Liver (tissue), 9 donors: ENCODE results near the gene TPH1. TPM values are rescaled to one million over a fixed set of nuclear protein-coding genes. Genes with fewer than 3 reads are reported as not detected.

ENCODE experiments used
- DNase-seq: peaks from one replicate; pipeline ENCODE4 v3.0.0-alpha.2; 2017; ENCODE audit warnings: low spot score
- H3K27ac ChIP-seq, 2 donors: one replicate each; pipeline ENCODE4 v1.7.0; 2013; ENCODE audit warnings: inconsistent platforms in 2 of 2, low read length in 2 of 2, control low read depth in 1 of 2, low read depth in 1 of 2, mild to moderate bottlenecking in 1 of 2
- H3K27me3 ChIP-seq, 4 donors: one replicate each; pipeline versions ENCODE4 v1.6.1 to v1.7.0; 2013; ENCODE audit warnings: low read length in 3 of 4, inconsistent platforms in 1 of 4, mild to moderate bottlenecking in 1 of 4, moderate library complexity in 1 of 4; ENCODE audit not compliant: control insufficient read depth in 4 of 4, insufficient read depth in 4 of 4
- H3K36me3 ChIP-seq, 4 donors: one replicate each; pipeline versions ENCODE4 v1.6.1 to v1.7.0; 2013; ENCODE audit warnings: low read length in 3 of 4, mild to moderate bottlenecking in 3 of 4, low read depth in 1 of 4, moderate library complexity in 1 of 4; ENCODE audit not compliant: control insufficient read depth in 4 of 4, insufficient read depth in 3 of 4
- H3K4me1 ChIP-seq, 4 donors: one replicate each; pipeline versions ENCODE4 v1.6.1 to v1.7.0; 2013; ENCODE audit warnings: low read length in 3 of 4, mild to moderate bottlenecking in 3 of 4, moderate library complexity in 1 of 4; ENCODE audit not compliant: control insufficient read depth in 4 of 4, insufficient read depth in 4 of 4
- H3K4me3 ChIP-seq, 3 donors: one replicate each; pipeline versions ENCODE4 v1.6.1 to v1.7.0; 2013; ENCODE audit warnings: low read length in 3 of 3, control low read depth in 1 of 3, low read depth in 1 of 3, mild to moderate bottlenecking in 1 of 3
- H3K9ac ChIP-seq, 2 donors: one replicate each; pipeline ENCODE4 v1.7.0; 2013; ENCODE audit warnings: low read length in 2 of 2, mild to moderate bottlenecking in 2 of 2, moderate library complexity in 2 of 2, control low read depth in 1 of 2, low read depth in 1 of 2
- H3K9me3 ChIP-seq, 4 donors: one replicate each; pipeline versions ENCODE4 v1.6.1 to v1.7.0; 2013; ENCODE audit warnings: low read length in 3 of 4; ENCODE audit not compliant: control insufficient read depth in 4 of 4
- EGR1 ChIP-seq, 2 donors: IDR thresholded peaks; 2 replicates each; pipeline ENCODE4 v1.6.1; 2016 to 2018; ENCODE audit warnings: antibody characterized with exemption in 2 of 2, low read depth in 2 of 2
- FOXA1 ChIP-seq: IDR thresholded peaks from 2 replicates; pipeline ENCODE4 v1.6.1; 2016; ENCODE audit warnings: antibody characterized with exemption
- GABPA ChIP-seq, 2 donors: IDR thresholded peaks in 1 of 2; conservative IDR thresholded peaks in 1 of 2; 2 replicates each; pipeline ENCODE4 v1.6.1; 2016; ENCODE audit warnings: antibody characterized with exemption in 2 of 2, mild to moderate bottlenecking in 1 of 2, moderate library complexity in 1 of 2
- HNF4A ChIP-seq, 2 donors: conservative IDR thresholded peaks; 2 replicates each; pipeline ENCODE4 v1.6.1; 2016; ENCODE audit warnings: antibody characterized with exemption in 2 of 2, mild to moderate bottlenecking in 2 of 2
- HNF4G ChIP-seq: IDR thresholded peaks from 2 replicates; pipeline ENCODE4 v1.6.1; 2016; ENCODE audit warnings: antibody characterized with exemption
- JUND ChIP-seq, 2 donors: IDR thresholded peaks; 2 replicates each; pipeline ENCODE4 v1.6.1; 2016; ENCODE audit warnings: antibody characterized with exemption in 2 of 2
- NR2F2 ChIP-seq: IDR thresholded peaks from 2 replicates; pipeline ENCODE4 v1.6.1; 2016; ENCODE audit warnings: antibody characterized with exemption
- TAF1 ChIP-seq: conservative IDR thresholded peaks from 2 replicates; pipeline ENCODE4 v1.6.1; 2016; ENCODE audit warnings: antibody characterized with exemption, mild to moderate bottlenecking
- YY1 ChIP-seq: IDR thresholded peaks from 2 replicates; pipeline ENCODE4 v1.6.1; 2016; ENCODE audit warnings: antibody characterized with exemption, mild to moderate bottlenecking
- WGBS: extraction: QIAGEN DNeasy Blood & Tissue Kit; methylation state at CpG from one replicate; pipeline ENCODE4 v1.1.7; 2013; 5-methylcytosine and 5-hydroxymethylcytosine counted together
- polyA plus RNA-seq, 2 donors: library from polyadenylated mRNA; stranded (reverse) in 1 of 2; unstranded in 1 of 2; fragments of 200-250 nt in 1 of 2; fragments of >200 nt in 1 of 2; fragmentation: Nextera tagmentation in 1 of 2; extraction: Ambion mirVana in 1 of 2; gene quantifications; one replicate each; pipeline versions ENCODE4 v1.2.1 to v1.2.3, GENCODE V29; 2013 to 2015
- total RNA-seq, 2 donors: library from RNA; depleted of rRNA; stranded (reverse); fragments of >200 nt; gene quantifications; one replicate each; pipeline ENCODE4 v1.2.3, GENCODE V29; 2014
- TF ChIP-seq, protein P1 (sequence below): IDR thresholded peaks from 2 replicates; pipeline ENCODE4 v1.6.1; 2016; ENCODE audit warnings: antibody characterized with exemption
- TF ChIP-seq, protein P2 (sequence below): IDR thresholded peaks from 2 replicates; pipeline ENCODE4 v1.6.1; 2016; ENCODE audit warnings: antibody characterized with exemption
- TF ChIP-seq, protein P3 (sequence below): IDR thresholded peaks from 2 replicates; pipeline ENCODE4 v1.6.1; 2016; ENCODE audit warnings: antibody characterized with exemption
- TF ChIP-seq, protein P4 (sequence below): IDR thresholded peaks from 2 replicates; pipeline ENCODE4 v1.6.1; 2016; ENCODE audit warnings: antibody characterized with exemption, mild to moderate bottlenecking
- TF ChIP-seq, protein P5 (sequence below): fragments of 150-350 bp; IDR thresholded peaks from 2 replicates; pipeline ENCODE4 v1.5.1; 2017; ENCODE audit warnings: improper control_type of control experiment, low read depth, low read length; ENCODE audit not compliant: missing input control
- donor health status: healthy.
- donor health status: healthy.
- donor health status: healthy.
- donor health status: healthy.
- donor health status: healthy.

TPH1 gene
- total and polyA plus RNA-seq, 4 donors = 0.01 to 0.19 (median 0.10) TPM

DNA sequence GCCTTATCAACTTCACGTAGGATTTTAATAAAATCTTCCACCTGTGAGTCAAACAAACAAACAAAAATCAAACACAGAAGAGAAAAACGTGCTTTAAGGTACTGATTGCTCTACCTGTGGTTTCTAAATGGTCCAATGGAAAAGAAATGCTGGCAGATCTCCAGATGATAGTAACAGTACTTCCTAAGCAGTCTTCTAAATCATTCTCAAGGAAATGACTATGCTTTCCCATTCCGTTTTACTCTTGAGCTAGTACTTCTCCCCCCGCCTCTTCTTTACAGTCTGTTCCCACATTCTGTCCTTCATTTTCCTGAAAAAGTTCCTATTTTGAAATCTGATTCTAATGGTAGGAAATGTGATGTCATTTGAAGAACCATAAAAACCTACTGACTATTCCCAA lies 34.4 kb upstream of the TPH1 start:
- H3K27me3 ChIP-seq = no peaks in the 10 kb centered on the region
- no peak overlapping the region for H3K9ac ChIP-seq
- TF ChIP-seq, protein P1, sequence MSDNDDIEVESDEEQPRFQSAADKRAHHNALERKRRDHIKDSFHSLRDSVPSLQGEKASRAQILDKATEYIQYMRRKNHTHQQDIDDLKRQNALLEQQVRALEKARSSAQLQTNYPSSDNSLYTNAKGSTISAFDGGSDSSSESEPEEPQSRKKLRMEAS = no peak
- no peak for TF ChIP-seq FOXA1
- TF ChIP-seq, protein P2, sequence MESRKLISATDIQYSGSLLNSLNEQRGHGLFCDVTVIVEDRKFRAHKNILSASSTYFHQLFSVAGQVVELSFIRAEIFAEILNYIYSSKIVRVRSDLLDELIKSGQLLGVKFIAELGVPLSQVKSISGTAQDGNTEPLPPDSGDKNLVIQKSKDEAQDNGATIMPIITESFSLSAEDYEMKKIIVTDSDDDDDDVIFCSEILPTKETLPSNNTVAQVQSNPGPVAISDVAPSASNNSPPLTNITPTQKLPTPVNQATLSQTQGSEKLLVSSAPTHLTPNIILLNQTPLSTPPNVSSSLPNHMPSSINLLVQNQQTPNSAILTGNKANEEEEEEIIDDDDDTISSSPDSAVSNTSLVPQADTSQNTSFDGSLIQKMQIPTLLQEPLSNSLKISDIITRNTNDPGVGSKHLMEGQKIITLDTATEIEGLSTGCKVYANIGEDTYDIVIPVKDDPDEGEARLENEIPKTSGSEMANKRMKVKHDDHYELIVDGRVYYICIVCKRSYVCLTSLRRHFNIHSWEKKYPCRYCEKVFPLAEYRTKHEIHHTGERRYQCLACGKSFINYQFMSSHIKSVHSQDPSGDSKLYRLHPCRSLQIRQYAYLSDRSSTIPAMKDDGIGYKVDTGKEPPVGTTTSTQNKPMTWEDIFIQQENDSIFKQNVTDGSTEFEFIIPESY = no peak
- no peak for TF ChIP-seq EGR1 (IDR thresholded peaks at IDR 0.05; ENCODE audit: low read depth in 2 of 2)
- TF ChIP-seq, protein P3, sequence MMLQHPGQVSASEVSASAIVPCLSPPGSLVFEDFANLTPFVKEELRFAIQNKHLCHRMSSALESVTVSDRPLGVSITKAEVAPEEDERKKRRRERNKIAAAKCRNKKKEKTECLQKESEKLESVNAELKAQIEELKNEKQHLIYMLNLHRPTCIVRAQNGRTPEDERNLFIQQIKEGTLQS = no peak
- TF ChIP-seq GABPA (IDR thresholded peaks at IDR 0.05 in 1 of 2, conservative IDR thresholded peaks at IDR 0.05 in 1 of 2) = no peak
- no peak for TF ChIP-seq YY1
- TF ChIP-seq NR2F2 = no peak
- TF ChIP-seq, protein P4, sequence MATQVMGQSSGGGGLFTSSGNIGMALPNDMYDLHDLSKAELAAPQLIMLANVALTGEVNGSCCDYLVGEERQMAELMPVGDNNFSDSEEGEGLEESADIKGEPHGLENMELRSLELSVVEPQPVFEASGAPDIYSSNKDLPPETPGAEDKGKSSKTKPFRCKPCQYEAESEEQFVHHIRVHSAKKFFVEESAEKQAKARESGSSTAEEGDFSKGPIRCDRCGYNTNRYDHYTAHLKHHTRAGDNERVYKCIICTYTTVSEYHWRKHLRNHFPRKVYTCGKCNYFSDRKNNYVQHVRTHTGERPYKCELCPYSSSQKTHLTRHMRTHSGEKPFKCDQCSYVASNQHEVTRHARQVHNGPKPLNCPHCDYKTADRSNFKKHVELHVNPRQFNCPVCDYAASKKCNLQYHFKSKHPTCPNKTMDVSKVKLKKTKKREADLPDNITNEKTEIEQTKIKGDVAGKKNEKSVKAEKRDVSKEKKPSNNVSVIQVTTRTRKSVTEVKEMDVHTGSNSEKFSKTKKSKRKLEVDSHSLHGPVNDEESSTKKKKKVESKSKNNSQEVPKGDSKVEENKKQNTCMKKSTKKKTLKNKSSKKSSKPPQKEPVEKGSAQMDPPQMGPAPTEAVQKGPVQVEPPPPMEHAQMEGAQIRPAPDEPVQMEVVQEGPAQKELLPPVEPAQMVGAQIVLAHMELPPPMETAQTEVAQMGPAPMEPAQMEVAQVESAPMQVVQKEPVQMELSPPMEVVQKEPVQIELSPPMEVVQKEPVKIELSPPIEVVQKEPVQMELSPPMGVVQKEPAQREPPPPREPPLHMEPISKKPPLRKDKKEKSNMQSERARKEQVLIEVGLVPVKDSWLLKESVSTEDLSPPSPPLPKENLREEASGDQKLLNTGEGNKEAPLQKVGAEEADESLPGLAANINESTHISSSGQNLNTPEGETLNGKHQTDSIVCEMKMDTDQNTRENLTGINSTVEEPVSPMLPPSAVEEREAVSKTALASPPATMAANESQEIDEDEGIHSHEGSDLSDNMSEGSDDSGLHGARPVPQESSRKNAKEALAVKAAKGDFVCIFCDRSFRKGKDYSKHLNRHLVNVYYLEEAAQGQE = no peak
- no peak for TF ChIP-seq HNF4G
- TF ChIP-seq HNF4A (conservative IDR thresholded peaks at IDR 0.05) = no peak
- TF ChIP-seq, protein P5, sequence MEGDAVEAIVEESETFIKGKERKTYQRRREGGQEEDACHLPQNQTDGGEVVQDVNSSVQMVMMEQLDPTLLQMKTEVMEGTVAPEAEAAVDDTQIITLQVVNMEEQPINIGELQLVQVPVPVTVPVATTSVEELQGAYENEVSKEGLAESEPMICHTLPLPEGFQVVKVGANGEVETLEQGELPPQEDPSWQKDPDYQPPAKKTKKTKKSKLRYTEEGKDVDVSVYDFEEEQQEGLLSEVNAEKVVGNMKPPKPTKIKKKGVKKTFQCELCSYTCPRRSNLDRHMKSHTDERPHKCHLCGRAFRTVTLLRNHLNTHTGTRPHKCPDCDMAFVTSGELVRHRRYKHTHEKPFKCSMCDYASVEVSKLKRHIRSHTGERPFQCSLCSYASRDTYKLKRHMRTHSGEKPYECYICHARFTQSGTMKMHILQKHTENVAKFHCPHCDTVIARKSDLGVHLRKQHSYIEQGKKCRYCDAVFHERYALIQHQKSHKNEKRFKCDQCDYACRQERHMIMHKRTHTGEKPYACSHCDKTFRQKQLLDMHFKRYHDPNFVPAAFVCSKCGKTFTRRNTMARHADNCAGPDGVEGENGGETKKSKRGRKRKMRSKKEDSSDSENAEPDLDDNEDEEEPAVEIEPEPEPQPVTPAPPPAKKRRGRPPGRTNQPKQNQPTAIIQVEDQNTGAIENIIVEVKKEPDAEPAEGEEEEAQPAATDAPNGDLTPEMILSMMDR = no peak
- TF ChIP-seq JUND (IDR thresholded peaks at IDR 0.05) = no peak
- no peak overlapping the region for H3K4me3 ChIP-seq
- 87% methylated on average over 4 of the region's 4 CpGs for WGBS
- no peak for DNase-seq
- H3K4me1 ChIP-seq = no peaks in the 10 kb centered on the region
- no peak overlapping the region for H3K27ac ChIP-seq
- H3K9me3 ChIP-seq = no peaks in the 10 kb centered on the region
- H3K36me3 ChIP-seq = peaks cover 2 to 11% (median 6%) of the 10 kb centered on the region in 4 donors

DNA sequence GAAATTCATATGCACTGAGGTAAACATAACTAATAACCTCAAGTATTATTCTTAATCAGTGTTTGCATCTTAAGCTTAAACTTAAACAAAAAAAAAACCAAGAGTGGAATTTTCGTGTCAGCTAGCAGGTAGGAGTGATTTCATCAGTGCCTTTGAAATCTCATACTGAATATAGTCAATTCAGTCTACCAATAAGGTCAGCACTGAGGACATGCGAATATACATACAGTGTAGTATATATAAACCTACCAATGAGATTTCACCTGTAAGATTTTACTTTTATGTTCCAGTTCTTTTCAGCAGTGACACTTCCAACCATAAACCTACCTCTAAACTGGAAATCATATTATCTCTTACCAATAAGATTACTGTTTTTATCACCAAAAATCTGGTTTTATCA lies 32.8 kb upstream of the TPH1 start:
- H3K4me1 ChIP-seq = no peaks in the 10 kb centered on the region
- H3K27ac ChIP-seq = no peak overlapping the region
- H3K9me3 ChIP-seq = no peaks in the 10 kb centered on the region
- 98% methylated on average over 2 of the region's 2 CpGs for WGBS
- no peaks in the 10 kb centered on the region for H3K27me3 ChIP-seq
- no peak overlapping the region for H3K4me3 ChIP-seq
- TF ChIP-seq YY1 (no peak), TAF1 (no peak)
- TF ChIP-seq, protein P1 = no peak
- H3K9ac ChIP-seq = no peak overlapping the region
- H3K36me3 ChIP-seq = peaks cover 2 to 11% (median 6%) of the 10 kb centered on the region in 4 donors
- DNase-seq = no peak
